A549 (cell line): ENCODE results near the gene GMCL2. TPM values are rescaled to one million over a fixed set of nuclear protein-coding genes. Genes with fewer than 3 reads are reported as not detected.

Experiments
- ATAC-seq, 2 experiments: fragments of 200-7000 bp in 1 of 2; fragments of >200 bp in 1 of 2; cut with Nextera tagmentation in 1 of 2; cut with Tn5 transposase in 1 of 2; 3 replicates each; pipeline versions ENCODE4 v1.8.0 to v1.9.1; 2018 to 2020; ENCODE audit warnings: mild to moderate bottlenecking in 1 of 2, moderate library complexity in 1 of 2
- CTCF ChIA-PET: fragments of 300-600 bp; sonication (Branson Sonifier 250); formaldehyde crosslinking; extraction: SDS; loops from one replicate; lab custom pipeline; 2021; ENCODE audit warnings: antibody characterized with exemption, inconsistent platforms; lab: Yijun Ruan, JAX
- POLR2A ChIA-PET: fragments of 350-600 bp; formaldehyde crosslinking; extraction: SDS; loops from one replicate; lab custom pipeline; 2021; ENCODE audit warnings: antibody characterized with exemption, inconsistent platforms; lab: Yijun Ruan, JAX
- DNase-seq, 2 experiments: peaks; one replicate each; pipeline versions ENCODE4 v3.0.0 to v3.0.0-alpha.2; 2011 to 2016; ENCODE audit warnings: low read depth in 1 of 2, low spot score in 1 of 2
- FAIRE-seq: peaks from 2 replicates; lab custom pipeline; 2011; peaks lifted over from hg19 to GRCh38; lab: Jason Lieb, UNC
- H3K27ac ChIP-seq, 2 experiments: fragments of >200 bp; sonication (Bioruptor Twin); formaldehyde crosslinking; 3 replicates each; pipeline ENCODE4 v1.5.1; 2016 to 2017
- H3K4me1 ChIP-seq: fragments of >200 bp; sonication (Bioruptor Twin); formaldehyde crosslinking; 3 replicates; pipeline ENCODE4 v1.6.1; 2016
- H3K4me2 ChIP-seq: fragments of >200 bp; sonication (Bioruptor Twin); formaldehyde crosslinking; 3 replicates; pipeline ENCODE4 v1.6.1; 2016
- H3K4me3 ChIP-seq: fragments of >200 bp; sonication (Bioruptor Twin); formaldehyde crosslinking; 3 replicates; pipeline ENCODE4 v1.5.1; 2016
- H3K9me3 ChIP-seq: fragments of >200 bp; sonication (Bioruptor Twin); formaldehyde crosslinking; 3 replicates; pipeline ENCODE4 v1.6.1; 2016
- CBX8 ChIP-seq: fragments of 200-600 bp; sonication (generic); IDR thresholded peaks from 2 replicates; pipeline ENCODE4 v1.6.1; 2016
- CEBPB ChIP-seq, 2 experiments: fragments of >200 bp in 1 of 2; sonication (Bioruptor Twin) in 1 of 2; formaldehyde crosslinking in 1 of 2; IDR thresholded peaks; 2 replicates each; pipeline ENCODE4 v1.6.1; 2012 to 2016
- EHMT2 ChIP-seq: fragments of 200-600 bp; sonication (generic); IDR thresholded peaks from 2 replicates; pipeline ENCODE4 v1.6.1; 2016; ENCODE audit warnings: antibody characterized with exemption, low read depth, mild to moderate bottlenecking, moderate library complexity
- ELK1 ChIP-seq: fragments of 150-350 bp; IDR thresholded peaks from 2 replicates; pipeline ENCODE4 v1.6.1; 2014; ENCODE audit warnings: low read depth, mild to moderate bottlenecking, low read length
- EP300 ChIP-seq, 2 experiments: fragments of >200 bp; sonication (Bioruptor Twin); formaldehyde crosslinking; IDR thresholded peaks; 2 replicates in 1 of 2; 3 replicates in 1 of 2; pipeline ENCODE4 v1.6.1; 2016 to 2017
- GATA3 ChIP-seq: IDR thresholded peaks from 2 replicates; pipeline ENCODE4 v1.6.1; 2012; ENCODE audit warnings: borderline replicate concordance
- HES2 ChIP-seq: fragments of >200 bp; sonication (Bioruptor Twin); formaldehyde crosslinking; IDR thresholded peaks from 2 replicates; pipeline ENCODE4 v1.6.1; 2016
- JUN ChIP-seq, 2 experiments: fragments of >200 bp; sonication (Bioruptor Twin); formaldehyde crosslinking; IDR thresholded peaks; 2 replicates in 1 of 2; 3 replicates in 1 of 2; pipeline ENCODE4 v1.6.1; 2016 to 2017
- MAFK ChIP-seq: fragments of 450-650 bp; IDR thresholded peaks from 2 replicates; pipeline ENCODE4 v1.6.1; 2014; ENCODE audit not compliant: partially characterized antibody
- MAX ChIP-seq: IDR thresholded peaks from 2 replicates; pipeline ENCODE4 v1.6.1; 2012
- MAZ ChIP-seq: fragments of 150-350 bp; IDR thresholded peaks from 2 replicates; pipeline ENCODE4 v1.6.1; 2014; ENCODE audit warnings: antibody characterized with exemption, low read depth, low read length, borderline replicate concordance
- NFE2L2 ChIP-seq: fragments of 150-350 bp; conservative IDR thresholded peaks from 2 replicates; pipeline ENCODE4 v1.6.1; 2014; ENCODE audit warnings: low read length
- PBX3 ChIP-seq: IDR thresholded peaks from 2 replicates; pipeline ENCODE4 v1.6.1; 2012
- PHF8 ChIP-seq: fragments of 200-600 bp; sonication (generic); IDR thresholded peaks from 2 replicates; pipeline ENCODE4 v1.6.1; 2016; ENCODE audit warnings: low read depth, mild to moderate bottlenecking, antibody characterized with exemption, moderate library complexity, borderline replicate concordance
- POLR2AphosphoS2 ChIP-seq: conservative IDR thresholded peaks from 2 replicates; pipeline ENCODE4 v1.6.1; 2012; ENCODE audit warnings: low read length, improper control_type of control experiment, inconsistent platforms
- RCOR1 ChIP-seq: fragments of 150-350 bp; IDR thresholded peaks from 2 replicates; pipeline ENCODE4 v1.6.1; 2014; ENCODE audit warnings: antibody characterized with exemption, low read length, low read depth
- RFX5 ChIP-seq: fragments of 450-650 bp; IDR thresholded peaks from 2 replicates; pipeline ENCODE4 v1.7.1; 2014; ENCODE audit warnings: antibody characterized with exemption, mild to moderate bottlenecking, moderate library complexity
- SMC3 ChIP-seq: fragments of >200 bp; sonication (Bioruptor Twin); formaldehyde crosslinking; IDR thresholded peaks from 3 replicates; pipeline ENCODE4 v1.6.1; 2018; ENCODE audit warnings: inconsistent platforms
- SREBF2 ChIP-seq: fragments of 450-650 bp; IDR thresholded peaks from 2 replicates; pipeline ENCODE4 v1.6.1; 2014; ENCODE audit warnings: mild to moderate bottlenecking, moderate library complexity
- USF2 ChIP-seq: fragments of 450-650 bp; IDR thresholded peaks from 2 replicates; pipeline ENCODE4 v1.6.1; 2014; ENCODE audit warnings: antibody characterized with exemption
- WGBS: methylation state at CpG from one replicate; pipeline ENCODE4 v1.1.6; 2017; ENCODE audit errors: missing lambda C conversion rate; 5-methylcytosine and 5-hydroxymethylcytosine counted together
- polyA plus RNA-seq, 4 experiments: library from polyadenylated mRNA; depleted of rRNA in 3 of 4; stranded (reverse); fragments of >200 nt; fragmentation: RNase III in 1 of 4; extraction: RNeasy Plus Mini Kit Qiagen cat#74134 plus additional on column Dnase treatment in 1 of 4; gene quantifications; 2 replicates in 3 of 4; 3 replicates in 1 of 4; pipeline ENCODE4 v1.2.3, GENCODE V29; 2011 to 2017

The GMCL2 gene
- polyA plus RNA-seq, 2 of the 4 experiments (the other 2 are of a cell fraction) = not detected

GRCh38 chr5:178210686-178211085 lies 23.5 kb upstream of the GMCL2 start (continued):
- TF ChIP-seq USF2 (no peak), MAFK (no peak), EP300 (IDR thresholded peaks at IDR 0.05) (no peak), GATA3 (no peak), POLR2AphosphoS2 (no peak), MAZ (no peak), SMC3 (no peak), CEBPB (IDR thresholded peaks at IDR 0.05) (no peak)
- TF ChIP-seq, all 56 proteins: peak for 0

- no peak for FAIRE-seq
- ChIA-PET CTCF (interaction anchor here (2.0 kb wide), 1 partner anchor 135 kb away, joined by 5 read pairs; no protein-coding TSS in a partner anchor), POLR2A (no interaction called here)
These were observed 22.9 kb upstream of the GMCL2 start for GRCh38 chr5:178210073-178210535.

GRCh38 chr5:178209334-178210072 lies 22.3 kb upstream of the GMCL2 start:
- Histone ChIP-seq H3K9me3 (no peaks in the 10 kb centered on the region), H3K27ac (no peak overlapping the region), H3K4me2 (no peak overlapping the region), H3K4me1 (peaks cover 30% of the 10 kb centered on the region), H3K4me3 (no peak overlapping the region)
- WGBS = 92% methylated on average over 8 of the region's 8 CpGs
- TF ChIP-seq JUN (IDR thresholded peaks at IDR 0.05) = no peak
- CTCF ChIA-PET = interaction anchor here (2.0 kb wide), 1 partner anchor 134 kb away, joined by 5 read pairs; no protein-coding TSS in a partner anchor
- FAIRE-seq = no peak
- POLR2A ChIA-PET = no interaction called here
- no peak for ATAC-seq
- no peak for DNase-seq

More at GRCh38 chr5:178210073-178210535, 22.9 kb upstream of the GMCL2 start:
- ATAC-seq = no peak
- Histone ChIP-seq H3K9me3 (no peaks in the 10 kb centered on the region), H3K27ac (no peak overlapping the region), H3K4me3 (no peak overlapping the region), H3K4me2 (no peak overlapping the region), H3K4me1 (peaks cover 30% of the 10 kb centered on the region)
- 95% methylated on average over 14 of the region's 18 CpGs for WGBS
- DNase-seq = no peak
- TF ChIP-seq MAX (no peak), PBX3 (peak; percentile 52; the same call in 1 of the 2 replicates)

- FAIRE-seq = no peak
- no peak overlapping the region for H3K4me3 ChIP-seq
- POLR2A ChIA-PET = no interaction called here
- TF ChIP-seq JUN (IDR thresholded peaks at IDR 0.05) (peak in 1 of 2 experiments; percentile 37; a peak in 1 of 5 replicates), HES2 (no peak), CBX8 (no peak)
- TF ChIP-seq, all 56 proteins: peak for 1
- WGBS = 90% methylated on average over 5 of the region's 5 CpGs
- no peak overlapping the region; the same call in 2 of the 3 replicates for H3K4me2 ChIP-seq
- H3K27ac ChIP-seq = no peak overlapping the region
- ATAC-seq (no peak), DNase-seq (peak in 1 of 2 experiments; percentile 64)
- peaks cover 30% of the 10 kb centered on the region for H3K4me1 ChIP-seq
- CTCF ChIA-PET = interaction anchor here (0.9 kb wide), 1 partner anchor 16 kb away, joined by 3 read pairs; no protein-coding TSS in a partner anchor
- no peaks in the 10 kb centered on the region for H3K9me3 ChIP-seq
These were observed 21.5 kb upstream of the GMCL2 start for GRCh38 chr5:178208540-178209227.

GRCh38 chr5:178207917-178208280 lies 20.7 kb upstream of the GMCL2 start:
- FAIRE-seq (no peak), ATAC-seq (no peak), DNase-seq (no peak)
- H3K4me1 ChIP-seq = peaks cover 26% of the 10 kb centered on the region
- TF ChIP-seq SREBF2 (no peak), PBX3 (no peak), RCOR1 (no peak), EHMT2 (no peak), ELK1 (no peak), PHF8 (no peak), RFX5 (no peak), NFE2L2 (no peak)
- ChIA-PET POLR2A (no interaction called here), CTCF (interaction anchor here (0.9 kb wide), 1 partner anchor 17 kb away, joined by 3 read pairs; no protein-coding TSS in a partner anchor)
- 100% methylated on average over 1 of the region's 1 CpG for WGBS
- H3K4me2 ChIP-seq = peak overlapping the region; percentile 30; the same call in 1 of the 3 replicates
- H3K9me3 ChIP-seq = no peaks in the 10 kb centered on the region
- H3K4me3 ChIP-seq = no peak overlapping the region
- H3K27ac ChIP-seq = no peak overlapping the region
